B cell (primary cell): ENCODE measurements around the gene XIRP2. TPM values are rescaled to one million over a fixed set of nuclear protein-coding genes. Genes with fewer than 3 reads are reported as not detected.

ENCODE experiments used
- ATAC-seq: fragments of 200-7000 bp; cut with Tn5 transposase; one replicate; pipeline ENCODE4 v1.10.0; 2021; ENCODE audit warnings: low read depth, mild to moderate bottlenecking, moderate number of reproducible peaks, moderate library complexity
- CTCF ChIA-PET: fragments of 350-600 bp; sonication (Branson Sonifier 250); formaldehyde crosslinking; loops from one replicate; lab custom pipeline; 2021; ENCODE audit warnings: antibody characterized with exemption, inconsistent platforms; lab: Charles Lee
- POLR2A ChIA-PET: fragments of 350-600 bp; sonication (Branson Sonifier 250); formaldehyde crosslinking; loops from one replicate; lab custom pipeline; 2021; ENCODE audit warnings: antibody characterized with exemption; lab: Charles Lee
- DNase-seq: peaks from one replicate; pipeline ENCODE4 v3.0.0; 2013
- H2AFZ ChIP-seq: 2 replicates; pipeline ENCODE4 v1.6.1; 2012; ENCODE audit warnings: mild to moderate bottlenecking, low read depth, low read length; ENCODE audit not compliant: insufficient read depth, poor library complexity, severe bottlenecking
- H3K27ac ChIP-seq, 2 donors: 1 replicate in 1 of 2; 2 replicates in 1 of 2; pipeline ENCODE4 v1.5.1; 2012 to 2013; ENCODE audit warnings: low read length in 2 of 2, mild to moderate bottlenecking in 2 of 2, moderate library complexity in 1 of 2
- H3K27me3 ChIP-seq, 4 experiments: fragments of 200-600 bp in 1 of 4; sonication (generic) in 1 of 4; replicated peaks in 1 of 4; 1 replicate in 2 of 4; 2 replicates in 2 of 4; pipeline versions ENCODE4 v1.6.1 to v1.7.0; 2013 to 2016; ENCODE audit warnings: low read length in 3 of 4, mild to moderate bottlenecking in 2 of 4, mixed read lengths in 1 of 4, moderate library complexity in 1 of 4; ENCODE audit not compliant: insufficient read depth in 4 of 4, control insufficient read depth in 3 of 4; ENCODE audit errors: control extremely low read depth in 1 of 4
- H3K36me3 ChIP-seq, 2 experiments: replicated peaks in 1 of 2; 1 replicate in 1 of 2; 2 replicates in 1 of 2; pipeline versions ENCODE4 v1.6.1 to v1.7.1; 2013; ENCODE audit warnings: low read length in 1 of 2; ENCODE audit not compliant: insufficient read depth in 2 of 2, control insufficient read depth in 1 of 2; ENCODE audit errors: control extremely low read depth in 1 of 2, extremely low read depth in 1 of 2
- H3K4me1 ChIP-seq, 2 donors: fragments of 200-600 bp in 1 of 2; sonication (generic) in 1 of 2; 1 replicate in 1 of 2; 2 replicates in 1 of 2; pipeline versions ENCODE4 v1.5.1 to v1.6.1; 2013 to 2017; ENCODE audit warnings: low read length in 2 of 2; ENCODE audit not compliant: control insufficient read depth in 2 of 2, insufficient read depth in 2 of 2
- H3K4me2 ChIP-seq: replicated peaks from 2 replicates; pipeline ENCODE3; 2012; ENCODE audit warnings: mild to moderate bottlenecking, low read depth, low read length; ENCODE audit not compliant: poor library complexity, severe bottlenecking
- H3K4me3 ChIP-seq, 5 experiments: fragments of 200-600 bp in 1 of 5; sonication (generic) in 1 of 5; 1 replicate in 3 of 5; 2 replicates in 2 of 5; pipeline versions ENCODE4 v1.5.1 to v1.7.0; 2011 to 2016; ENCODE audit warnings: low read length in 4 of 5, mild to moderate bottlenecking in 4 of 5, low read depth in 2 of 5, control low read depth in 1 of 5, moderate library complexity in 1 of 5; ENCODE audit not compliant: insufficient read depth in 1 of 5; ENCODE audit errors: control extremely low read depth in 1 of 5, extremely low read depth in 1 of 5
- H3K79me2 ChIP-seq: fragments of 200-600 bp; sonication (generic); one replicate; pipeline ENCODE4 v1.6.0; 2016; ENCODE audit warnings: low read length; ENCODE audit not compliant: control insufficient read depth, insufficient read depth
- H3K9ac ChIP-seq: fragments of 200-600 bp; sonication (generic); 2 replicates; pipeline ENCODE4 v1.6.1; 2017; ENCODE audit warnings: mild to moderate bottlenecking, low read length, moderate library complexity
- H3K9me3 ChIP-seq, 3 donors: one replicate each; pipeline versions ENCODE4 v1.6.1 to v1.7.1; 2013; ENCODE audit warnings: low read length in 2 of 3; ENCODE audit not compliant: control insufficient read depth in 2 of 3, insufficient read depth in 1 of 3; ENCODE audit errors: control extremely low read depth in 1 of 3
- H4K20me1 ChIP-seq: 2 replicates; pipeline ENCODE4 v1.6.0; 2012; ENCODE audit warnings: mild to moderate bottlenecking, low read length; ENCODE audit not compliant: insufficient read depth, control insufficient read depth, poor library complexity, severe bottlenecking
- H3K27ac Mint-ChIP-seq: one replicate; pipeline ENCODE4 v1.8.0; 2021; ENCODE audit warnings: mixed read lengths
- H3K27me3 Mint-ChIP-seq: one replicate; pipeline ENCODE4 v1.8.0; 2021; ENCODE audit warnings: mixed read lengths
- H3K4me1 Mint-ChIP-seq: one replicate; pipeline ENCODE4 v1.8.0; 2021; ENCODE audit warnings: mixed read lengths
- H3K4me3 Mint-ChIP-seq: one replicate; pipeline ENCODE4 v1.8.0; 2021; ENCODE audit warnings: mixed read lengths
- H3K9me3 Mint-ChIP-seq: one replicate; pipeline ENCODE4 v1.8.0; 2022; ENCODE audit warnings: mixed read lengths; ENCODE audit not compliant: insufficient read depth
- EZH2 ChIP-seq: IDR thresholded peaks from 2 replicates; pipeline ENCODE4 v1.6.1; 2012; ENCODE audit warnings: borderline replicate concordance, low read depth, mild to moderate bottlenecking, moderate library complexity, low read length; ENCODE audit not compliant: insufficient read depth, poor library complexity, severe bottlenecking
- WGBS: methylation state at CpG from one replicate; pipeline ENCODE4 v1.1.5; 2013; ENCODE audit warnings: missing lambda C conversion rate; ENCODE audit not compliant: insufficient coverage; 5-methylcytosine and 5-hydroxymethylcytosine counted together
- intact Hi-C: fragments of 100-400 bp; cut with micrococcal nuclease; formaldehyde crosslinking; loops from one replicate; pipeline ENCODE4 v1.10.0; 2022
- polyA plus RNA-seq: library from polyadenylated mRNA; depleted of rRNA; stranded (reverse); fragments of >200 nt; gene quantifications from 2 replicates; pipeline ENCODE4 v1.2.3, GENCODE V29; 2012
- total RNA-seq, 2 donors: library from RNA; stranded (reverse); fragments of 120-200 nt in 1 of 2; gene quantifications; 1 replicate in 1 of 2; 2 replicates in 1 of 2; pipeline versions ENCODE4 v1.2.3 to v1.2.4, GENCODE V29; 2013 to 2022
- TF ChIP-seq, protein P1 (sequence below): fragments of 200-600 bp; IDR thresholded peaks from one replicate; pipeline ENCODE4 v1.8.0; 2022; ENCODE audit warnings: antibody characterized with exemption, mild to moderate bottlenecking

Gene XIRP2
- total and polyA plus RNA-seq, 2 donors (not counting 1 experiment from before 2014, with no cell fraction given), result not detected

DNA sequence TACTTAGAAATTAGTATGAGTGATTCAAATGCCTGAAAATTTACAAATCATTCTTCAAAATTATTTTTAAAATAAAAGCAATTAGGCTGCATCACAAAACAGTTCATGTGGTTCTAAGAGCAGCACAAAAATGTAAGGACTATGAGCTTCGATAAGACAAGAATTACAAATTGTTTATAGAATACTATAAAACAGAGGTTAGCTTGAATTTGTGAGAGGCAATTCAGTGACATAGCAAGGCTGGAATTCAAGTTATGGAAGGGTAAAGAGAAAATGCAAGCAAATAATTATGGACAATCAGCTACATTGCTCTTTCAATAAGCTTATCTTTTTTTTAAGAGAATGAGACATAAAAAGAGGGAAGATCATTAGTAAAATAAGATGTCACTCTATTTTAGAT, 7.1 kb upstream of the XIRP2 start:
- no peaks in the 10 kb centered on the region for H3K4me1 ChIP-seq
- CTCF ChIA-PET, result no interaction called here
- H3K9me3 ChIP-seq, result no peaks in the 10 kb centered on the region
- H3K79me2 ChIP-seq, result no peaks in the 10 kb centered on the region
- no peak overlapping the region for H2AFZ ChIP-seq
- no CpG with 5 or more reads among the region's 1 CpG for WGBS
- no peaks in the 10 kb centered on the region for H4K20me1 ChIP-seq
- DNase-seq, result no peak
- TF ChIP-seq EZH2, result no peak
- TF ChIP-seq, protein P1, sequence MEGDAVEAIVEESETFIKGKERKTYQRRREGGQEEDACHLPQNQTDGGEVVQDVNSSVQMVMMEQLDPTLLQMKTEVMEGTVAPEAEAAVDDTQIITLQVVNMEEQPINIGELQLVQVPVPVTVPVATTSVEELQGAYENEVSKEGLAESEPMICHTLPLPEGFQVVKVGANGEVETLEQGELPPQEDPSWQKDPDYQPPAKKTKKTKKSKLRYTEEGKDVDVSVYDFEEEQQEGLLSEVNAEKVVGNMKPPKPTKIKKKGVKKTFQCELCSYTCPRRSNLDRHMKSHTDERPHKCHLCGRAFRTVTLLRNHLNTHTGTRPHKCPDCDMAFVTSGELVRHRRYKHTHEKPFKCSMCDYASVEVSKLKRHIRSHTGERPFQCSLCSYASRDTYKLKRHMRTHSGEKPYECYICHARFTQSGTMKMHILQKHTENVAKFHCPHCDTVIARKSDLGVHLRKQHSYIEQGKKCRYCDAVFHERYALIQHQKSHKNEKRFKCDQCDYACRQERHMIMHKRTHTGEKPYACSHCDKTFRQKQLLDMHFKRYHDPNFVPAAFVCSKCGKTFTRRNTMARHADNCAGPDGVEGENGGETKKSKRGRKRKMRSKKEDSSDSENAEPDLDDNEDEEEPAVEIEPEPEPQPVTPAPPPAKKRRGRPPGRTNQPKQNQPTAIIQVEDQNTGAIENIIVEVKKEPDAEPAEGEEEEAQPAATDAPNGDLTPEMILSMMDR, result no peak
- no peak overlapping the region for H3K27ac Mint-ChIP-seq
- H3K4me3 Mint-ChIP-seq, result no peak overlapping the region
- no peaks in the 10 kb centered on the region for H3K27me3 Mint-ChIP-seq
- H3K4me2 ChIP-seq, result no peak overlapping the region
- H3K9me3 Mint-ChIP-seq, result peaks cover 2% of the 10 kb centered on the region
- H3K4me3 ChIP-seq, result no peak overlapping the region
- H3K36me3 ChIP-seq, result no peaks in the 10 kb centered on the region
- intact Hi-C loops, result no loop called here
- H3K9ac ChIP-seq, result no peak overlapping the region
- no peaks in the 10 kb centered on the region for H3K4me1 Mint-ChIP-seq
- H3K27ac ChIP-seq, result no peak overlapping the region
- no peaks in the 10 kb centered on the region for H3K27me3 ChIP-seq
- ATAC-seq, result no peak
- POLR2A ChIA-PET, result no interaction called here

DNA sequence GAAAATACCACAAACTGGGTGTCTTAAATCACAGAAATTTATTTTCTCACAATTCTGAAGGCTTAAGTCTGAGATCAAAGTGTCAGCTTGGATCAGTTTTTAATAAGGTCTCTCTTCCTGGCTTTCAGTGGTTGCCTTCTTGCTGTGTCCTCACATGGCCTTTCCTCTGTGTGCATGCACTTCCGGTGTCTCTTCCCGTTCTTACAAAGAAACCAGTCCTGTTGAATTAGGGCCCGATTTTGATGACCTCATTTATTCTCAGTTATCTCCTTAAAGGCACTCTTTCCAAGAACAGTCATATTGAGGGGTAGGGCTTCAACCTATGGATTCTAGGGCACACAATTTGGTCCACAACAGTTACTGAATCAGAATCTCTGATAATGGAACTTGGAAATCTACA, 5.4 kb upstream of the XIRP2 start:
- Histone ChIP-seq H3K4me1 (no peaks in the 10 kb centered on the region), H4K20me1 (no peaks in the 10 kb centered on the region), H3K9me3 (no peaks in the 10 kb centered on the region), H3K4me3 (no peak overlapping the region), H2AFZ (no peak overlapping the region), H3K4me2 (no peak overlapping the region), H3K36me3 (no peaks in the 10 kb centered on the region), H3K27ac (no peak overlapping the region), H3K27me3 (no peaks in the 10 kb centered on the region), H3K9ac (no peak overlapping the region), H3K79me2 (no peaks in the 10 kb centered on the region)
- TF ChIP-seq EZH2, result no peak
- TF ChIP-seq, protein P1, result no peak
- Mint-ChIP-seq H3K4me1 (no peaks in the 10 kb centered on the region), H3K9me3 (peaks cover 2% of the 10 kb centered on the region), H3K27ac (no peak overlapping the region), H3K27me3 (no peaks in the 10 kb centered on the region), H3K4me3 (no peak overlapping the region)
- DNase-seq (no peak), ATAC-seq (no peak)
- intact Hi-C loops, result no loop called here
- ChIA-PET CTCF (no interaction called here), POLR2A (no interaction called here)
- WGBS, result 76% methylated on average over 2 of the region's 3 CpGs
